ENCODE measurements around the gene C13orf46.
"Not testable (repeated sequence)": the region's sequence is repeated elsewhere in the genome, so short reads cannot be mapped to it uniquely, and the experiment has no call there.

The C13orf46 gene

GRCh38 chr13:113920606-113921286 lies 53.1 kb downstream of the C13orf46 start:
- DNase-seq = no peak

GRCh38 chr13:113919761-113920559 lies 53.9 kb downstream of the C13orf46 start:
- no peak for DNase-seq

- DNase-seq = no peak
Observed at GRCh38 chr13:113918981-113919701, 54.7 kb downstream of the C13orf46 start.

GRCh38 chr13:113918580-113918979 lies 55.3 kb downstream of the C13orf46 start:
- DNase-seq = no peak

- no peak for DNase-seq
Observed at GRCh38 chr13:113917594-113918371, 56.1 kb downstream of the C13orf46 start.

- no peak for DNase-seq
Observed at GRCh38 chr13:113917096-113917495, 56.8 kb downstream of the C13orf46 start.

- no peak for DNase-seq
Observed at GRCh38 chr13:113916330-113916815, 57.5 kb downstream of the C13orf46 start.

GRCh38 chr13:113915786-113916329 lies 58.0 kb downstream of the C13orf46 start:
- DNase-seq = no peak

- DNase-seq = no peak
Observed at GRCh38 chr13:113915012-113915763, 58.7 kb downstream of the C13orf46 start.

- no peak for DNase-seq
Observed at GRCh38 chr13:113914333-113915011, 59.4 kb downstream of the C13orf46 start.

- DNase-seq = not testable (repeated sequence)
Observed at GRCh38 chr13:113913838-113914237, 60.0 kb downstream of the C13orf46 start.

- DNase-seq = not testable (repeated sequence)
Observed at GRCh38 chr13:113913408-113913807, 60.5 kb downstream of the C13orf46 start.

GRCh38 chr13:113912596-113912995 lies 61.3 kb downstream of the C13orf46 start:
- no peak for DNase-seq

GRCh38 chr13:113907635-113908617 lies 66.0 kb downstream of the C13orf46 start:
- DNase-seq = no peak

- DNase-seq = no peak
Observed at GRCh38 chr13:113906571-113906970, 67.3 kb downstream of the C13orf46 start.

GRCh38 chr13:113905942-113906341 lies 67.9 kb downstream of the C13orf46 start:
- DNase-seq = no peak

GRCh38 chr13:113905018-113905417 lies 68.9 kb downstream of the C13orf46 start:
- DNase-seq = no peak

GRCh38 chr13:113904411-113904810 lies 69.5 kb downstream of the C13orf46 start:
- no peak for DNase-seq

- no peak for DNase-seq
Observed at GRCh38 chr13:113903912-113904311, 70.0 kb downstream of the C13orf46 start.

Data from activated naive CD4-positive, alpha-beta T cell (primary cell).